ENCODE data around the gene PER2.

The PER2 gene

GRCh38 chr2:238225911-238226697, 62.3 kb downstream of the PER2 start:
- peak; percentile 43 for DNase-seq

- DNase-seq = no peak
Measured at GRCh38 chr2:238225121-238225520, 63.3 kb downstream of the PER2 start.

- no peak for DNase-seq
Measured at GRCh38 chr2:238224356-238225035, 63.9 kb downstream of the PER2 start.

- DNase-seq = no peak
Measured at GRCh38 chr2:238220892-238221521, 67.4 kb downstream of the PER2 start.

GRCh38 chr2:238220274-238220891, 68.0 kb downstream of the PER2 start:
- DNase-seq = no peak

GRCh38 chr2:238216651-238217184, 71.7 kb downstream of the PER2 start:
- DNase-seq = peak; percentile 57

GRCh38 chr2:238207006-238207405, 81.4 kb downstream of the PER2 start:
- no peak for DNase-seq

GRCh38 chr2:238203973-238204683, 84.3 kb downstream of the PER2 start:
- DNase-seq = no peak

GRCh38 chr2:238203094-238203972, 85.1 kb downstream of the PER2 start, which contains the start of gene ILKAP:
ILKAP (minus strand) TSS chr2:238203695; CDS start chr2:238203553, 142 bp downstream.
- peak; percentile 93 for DNase-seq

GRCh38 chr2:238202326-238203093, 85.9 kb downstream of the PER2 start:
- no peak for DNase-seq
